ENCODE results near the gene MED13L.
"Not testable (repeated sequence)": the region's sequence is repeated elsewhere in the genome, so short reads cannot be mapped to it uniquely, and the experiment has no call there.

Gene MED13L

DNA sequence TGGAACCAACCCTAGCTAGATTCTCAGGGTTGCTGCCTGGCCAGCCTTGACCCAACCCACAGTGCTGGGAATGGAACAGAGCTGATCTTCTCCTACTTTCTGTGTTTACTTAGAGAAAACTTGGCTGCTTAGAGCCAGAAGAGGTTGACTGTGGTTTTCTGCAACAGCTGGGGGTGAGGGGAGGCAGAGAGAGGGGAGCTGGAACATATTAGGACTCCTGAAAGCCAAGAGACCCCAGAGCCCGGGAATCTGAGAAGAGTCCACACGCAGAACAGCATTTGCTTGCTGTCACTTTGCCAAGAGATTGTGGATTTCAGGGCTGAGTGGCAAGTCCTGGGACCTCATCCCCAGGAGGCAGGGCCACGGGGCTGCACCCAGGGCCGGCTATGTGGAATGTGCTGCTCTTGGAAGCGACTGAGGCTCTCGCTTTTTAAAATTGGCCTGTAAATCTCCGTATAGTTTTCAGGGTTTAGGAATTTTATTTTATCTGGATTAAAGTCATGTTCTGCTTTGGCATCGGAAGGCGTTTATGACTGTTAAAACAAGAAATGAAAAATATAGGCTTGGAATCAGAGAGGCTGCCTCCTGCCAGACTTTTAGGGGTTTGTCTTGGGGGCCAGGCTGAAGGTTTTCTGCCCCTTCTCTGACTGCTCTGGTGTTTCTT, 22.3 kb upstream of the MED13L start:
- no peak for TF ChIP-seq JUND (IDR thresholded peaks at IDR 0.05; ENCODE audit: low read depth)
- in situ Hi-C loops (cut with HindIII; ENCODE audit: low pct_unique_long_range_greater_than_20kb, low sequenced_read_pairs): no loop called here
- DNase-seq (ENCODE audit: low read depth in 1 of 2, low spot score in 1 of 2): peak in 1 of 2 experiments; percentile 89

DNA sequence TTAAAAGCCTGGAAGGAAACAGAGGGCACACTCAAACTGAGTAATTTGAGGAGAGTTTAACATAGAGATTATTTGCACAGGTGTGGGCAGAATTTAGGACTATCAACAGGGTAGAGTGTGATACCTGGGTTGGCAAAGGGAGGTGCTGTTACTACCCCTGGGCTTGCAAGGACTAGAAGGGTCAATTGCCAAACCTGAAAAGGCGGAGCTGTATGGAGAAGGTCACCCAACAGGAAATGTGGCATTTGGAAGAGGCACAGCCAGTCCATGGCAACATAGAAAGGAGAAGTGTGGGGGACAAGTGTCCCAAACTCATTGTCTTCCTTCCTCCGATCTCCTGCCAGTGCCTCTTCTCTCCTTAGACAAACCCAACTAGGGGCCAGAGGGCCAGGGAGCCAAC, 21.6 kb upstream of the MED13L start:
- in situ Hi-C loops (cut with HindIII; ENCODE audit: low pct_unique_long_range_greater_than_20kb, low sequenced_read_pairs): no loop called here
- peak in 1 of 2 experiments; percentile 99 for DNase-seq (ENCODE audit: low read depth in 1 of 2, low spot score in 1 of 2)
- peak; percentile 61; the same call in 1 of the 2 replicates for TF ChIP-seq JUND (IDR thresholded peaks at IDR 0.05; ENCODE audit: low read depth)

DNA sequence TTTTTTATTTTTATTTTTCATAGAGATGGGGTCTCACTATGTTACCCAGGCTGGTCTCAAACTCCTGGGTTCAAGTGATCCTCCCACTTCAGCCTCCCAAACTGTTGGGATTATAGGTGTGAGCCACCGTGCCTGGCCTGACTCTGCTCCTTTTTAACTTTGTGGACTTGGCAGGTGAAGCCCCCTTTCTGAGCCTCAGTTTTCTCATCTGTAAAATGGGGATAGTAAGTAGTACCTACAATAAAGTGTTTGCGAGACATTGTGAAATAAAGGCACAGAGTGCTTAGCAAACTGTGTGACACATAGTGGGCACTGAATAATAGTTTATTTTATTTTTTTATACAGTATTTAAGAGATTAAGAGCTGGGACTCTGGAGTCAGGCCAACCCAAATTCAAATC, 21.1 kb upstream of the MED13L start:
- in situ Hi-C loops (cut with HindIII; ENCODE audit: low pct_unique_long_range_greater_than_20kb, low sequenced_read_pairs): no loop called here
- TF ChIP-seq JUND (IDR thresholded peaks at IDR 0.05; ENCODE audit: low read depth): no peak

DNA sequence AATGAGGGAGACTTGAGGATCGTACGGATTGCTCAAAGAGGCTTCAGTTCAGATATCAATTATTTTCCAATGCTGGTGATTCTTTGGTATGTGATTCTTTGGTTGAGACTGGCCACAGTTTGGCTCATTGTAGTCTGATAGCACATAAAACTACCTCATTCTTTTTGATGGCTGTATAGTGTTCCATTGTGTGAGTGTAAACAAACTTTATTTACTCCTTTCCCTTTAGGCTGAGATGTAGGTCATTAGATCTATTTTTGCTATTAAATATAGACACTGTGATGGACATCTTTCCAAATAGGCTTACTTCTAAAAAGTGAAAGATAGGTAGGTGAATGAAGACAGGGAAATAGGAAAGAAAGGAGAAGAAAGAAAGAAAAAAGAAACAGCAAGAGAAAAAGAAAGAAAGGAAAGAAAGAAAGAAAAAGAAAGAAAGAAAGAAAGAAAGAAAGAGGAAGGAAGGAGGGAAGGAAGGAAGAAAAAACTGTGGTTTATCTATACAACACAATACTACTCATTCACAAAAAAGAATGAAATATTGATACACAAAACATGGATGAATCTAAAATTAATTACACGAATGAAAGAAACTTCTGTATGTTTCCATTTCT, 19.8 kb upstream of the MED13L start:
- in situ Hi-C loops (cut with HindIII; ENCODE audit: low pct_unique_long_range_greater_than_20kb, low sequenced_read_pairs): no loop called here
- no peak for DNase-seq (ENCODE audit: low read depth in 1 of 2, low spot score in 1 of 2)
- TF ChIP-seq JUND (IDR thresholded peaks at IDR 0.05; ENCODE audit: low read depth): no peak

More for the DNA sequence above, 21.1 kb upstream of the MED13L start:
- DNase-seq (ENCODE audit: low read depth in 1 of 2, low spot score in 1 of 2): no peak

- no peak for TF ChIP-seq JUND (IDR thresholded peaks at IDR 0.05; ENCODE audit: low read depth)
- peak in 1 of 2 experiments; percentile 52 for DNase-seq (ENCODE audit: low read depth in 1 of 2, low spot score in 1 of 2)
- in situ Hi-C loops (cut with HindIII; ENCODE audit: low pct_unique_long_range_greater_than_20kb, low sequenced_read_pairs): no loop called here
These were observed 18.1 kb upstream of the MED13L start for GRCh38 chr12:116295327-116296263.

GRCh38 chr12:116294454-116295165, 17.1 kb upstream of the MED13L start:
- peak in 1 of 2 experiments; percentile 87 for DNase-seq (ENCODE audit: low read depth in 1 of 2, low spot score in 1 of 2)
- in situ Hi-C loops (cut with HindIII; ENCODE audit: low pct_unique_long_range_greater_than_20kb, low sequenced_read_pairs): no loop called here
- TF ChIP-seq JUND (IDR thresholded peaks at IDR 0.05; ENCODE audit: low read depth): peak; percentile 79; the same call in 1 of the 2 replicates

DNA sequence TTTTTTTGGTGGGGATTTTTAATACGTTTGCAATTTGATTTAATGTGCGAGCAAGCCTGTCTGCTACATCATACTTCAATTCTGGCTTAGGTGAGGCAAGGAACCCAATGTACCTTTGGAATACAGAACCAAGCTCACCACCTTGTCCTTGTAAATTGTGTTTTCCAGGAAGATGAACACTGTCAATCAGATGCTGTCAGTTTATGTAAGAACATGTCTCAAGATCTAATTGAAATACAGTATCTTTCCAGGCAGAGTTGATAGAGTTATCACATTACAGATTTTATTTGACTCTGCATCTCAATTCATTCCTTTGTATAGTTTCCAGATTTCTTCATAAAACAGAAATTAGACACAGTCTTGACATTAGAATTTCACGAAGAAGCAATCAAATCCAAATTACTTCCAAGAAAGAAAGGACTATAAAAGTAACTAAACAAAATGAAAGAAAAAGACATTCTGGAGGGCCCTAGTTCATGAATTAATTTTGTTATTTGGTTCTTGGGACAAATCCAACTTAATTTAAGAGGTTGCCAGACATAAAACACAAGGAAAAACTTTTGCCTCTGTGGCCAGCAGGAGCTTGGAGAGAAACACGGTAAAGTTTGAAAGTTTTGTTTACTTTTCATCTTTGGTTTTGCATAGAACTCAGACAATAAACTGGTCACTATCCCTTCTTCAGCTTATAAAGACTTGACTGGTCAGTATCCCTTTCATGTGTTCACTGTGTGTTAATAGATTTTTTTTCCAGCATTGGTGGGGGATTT, 16.4 kb upstream of the MED13L start:
- TF ChIP-seq JUND (IDR thresholded peaks at IDR 0.05; ENCODE audit: low read depth): no peak
- in situ Hi-C loops (cut with HindIII; ENCODE audit: low pct_unique_long_range_greater_than_20kb, low sequenced_read_pairs): no loop called here
- peak in 1 of 2 experiments; percentile 64 for DNase-seq (ENCODE audit: low read depth in 1 of 2, low spot score in 1 of 2)

DNA sequence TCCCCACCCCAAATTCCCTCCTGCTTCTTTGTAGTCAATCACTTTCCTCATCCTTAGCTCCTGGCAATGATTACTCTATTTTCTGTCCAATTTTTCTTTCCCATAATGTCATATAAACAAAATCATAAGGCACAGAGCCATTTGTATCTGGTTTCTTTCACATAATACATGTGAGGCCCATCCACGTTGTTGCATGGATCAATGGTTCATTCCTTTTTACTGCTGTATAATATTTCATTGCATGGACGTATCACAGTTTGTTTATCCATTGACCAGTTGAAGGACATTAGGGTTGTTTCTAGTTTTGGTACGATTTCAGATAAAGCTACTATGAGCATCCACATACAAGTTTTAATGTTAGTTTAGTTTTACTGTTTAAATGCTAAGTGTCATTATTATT, 13.7 kb upstream of the MED13L start:
- no peak for TF ChIP-seq JUND (IDR thresholded peaks at IDR 0.05; ENCODE audit: low read depth)
- DNase-seq (ENCODE audit: low read depth in 1 of 2, low spot score in 1 of 2): no peak
- in situ Hi-C loops (cut with HindIII; ENCODE audit: low pct_unique_long_range_greater_than_20kb, low sequenced_read_pairs): no loop called here

DNA sequence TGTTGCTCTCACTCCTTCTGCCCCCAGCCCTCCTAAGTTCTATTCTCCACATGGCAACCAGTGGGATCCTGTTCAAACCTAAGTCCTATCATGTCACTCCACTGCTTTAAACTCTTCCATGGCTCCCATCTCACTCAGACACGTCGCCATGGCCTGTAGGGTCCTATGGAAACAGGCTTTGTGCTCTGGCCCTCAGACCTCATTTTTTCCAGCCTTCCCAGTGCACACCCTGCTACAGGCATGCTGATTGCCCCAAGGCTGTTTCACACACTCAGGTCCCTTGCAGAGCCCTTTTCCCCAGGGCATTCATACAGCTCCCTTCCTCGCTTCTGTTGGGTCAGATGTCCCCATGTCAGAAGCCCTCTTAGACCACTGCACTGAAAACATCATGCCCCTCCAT, 11.2 kb upstream of the MED13L start:
- in situ Hi-C loops (cut with HindIII; ENCODE audit: low pct_unique_long_range_greater_than_20kb, low sequenced_read_pairs): no loop called here
- no peak for TF ChIP-seq JUND (IDR thresholded peaks at IDR 0.05; ENCODE audit: low read depth)
- peak in 1 of 2 experiments; percentile 27 for DNase-seq (ENCODE audit: low read depth in 1 of 2, low spot score in 1 of 2)

DNA sequence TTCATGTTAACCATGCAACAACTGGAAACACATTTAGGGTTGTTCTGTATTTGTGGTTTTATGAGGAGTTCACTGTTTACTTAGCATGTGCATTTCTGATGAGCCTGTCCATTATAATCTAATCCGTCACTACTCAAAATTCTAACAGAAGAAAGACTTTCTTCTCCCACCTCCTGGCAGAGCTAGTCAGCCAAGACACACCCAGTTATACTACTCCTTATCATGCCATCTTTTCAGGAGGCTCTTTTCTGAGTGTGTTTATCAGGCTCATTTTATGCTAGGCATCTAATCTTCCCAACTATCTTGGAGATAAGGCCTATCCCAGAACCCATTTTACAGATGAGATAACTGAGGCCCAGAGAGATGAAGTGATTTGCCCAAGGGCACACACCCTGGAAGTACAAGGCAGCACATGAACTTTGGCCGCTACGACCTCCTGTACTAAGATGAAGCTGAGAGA, 10.4 kb upstream of the MED13L start:
- in situ Hi-C loops (cut with HindIII; ENCODE audit: low pct_unique_long_range_greater_than_20kb, low sequenced_read_pairs): no loop called here
- DNase-seq (ENCODE audit: low read depth in 1 of 2, low spot score in 1 of 2): peak in 1 of 2 experiments; percentile 52
- TF ChIP-seq JUND (IDR thresholded peaks at IDR 0.05; ENCODE audit: low read depth): peak; percentile 95; the same call in 1 of the 2 replicates

- in situ Hi-C loops (cut with HindIII; ENCODE audit: low pct_unique_long_range_greater_than_20kb, low sequenced_read_pairs): no loop called here
- no peak for TF ChIP-seq JUND (IDR thresholded peaks at IDR 0.05; ENCODE audit: low read depth)
- DNase-seq (ENCODE audit: low read depth in 1 of 2, low spot score in 1 of 2): no peak
These were observed 6.9 kb upstream of the MED13L start for GRCh38 chr12:116284396-116284795.

GRCh38 chr12:116283881-116284280, 6.4 kb upstream of the MED13L start:
- peak in 1 of 2 experiments; percentile 84 for DNase-seq (ENCODE audit: low read depth in 1 of 2, low spot score in 1 of 2)
- in situ Hi-C loops (cut with HindIII; ENCODE audit: low pct_unique_long_range_greater_than_20kb, low sequenced_read_pairs): not testable (repeated sequence)

Measured in T47D (cell line).